DMS 273 treated with DMSO at 0.1 percent for 48 hours (cell line): ENCODE results near the gene TNIK.

ENCODE experiments used
- DNase-seq: peaks from one replicate; lab custom pipeline; 2025; lab: John Stamatoyannopoulos, UW

TNIK gene

GRCh38 chr3:171459942-171460724, at the start of gene TNIK:
TNIK (minus strand) TSS chr3:171460405; CDS start chr3:171460063, 342 bp downstream.
- DNase-seq, result peak; percentile 90

- DNase-seq, result no peak
Observed at GRCh38 chr3:171508676-171509075, 48.5 kb upstream of the TNIK start.

GRCh38 chr3:171508206-171508605, 48.0 kb upstream of the TNIK start:
- DNase-seq, result no peak

GRCh38 chr3:171506743-171507319, 46.6 kb upstream of the TNIK start:
- DNase-seq, result no peak

DNA sequence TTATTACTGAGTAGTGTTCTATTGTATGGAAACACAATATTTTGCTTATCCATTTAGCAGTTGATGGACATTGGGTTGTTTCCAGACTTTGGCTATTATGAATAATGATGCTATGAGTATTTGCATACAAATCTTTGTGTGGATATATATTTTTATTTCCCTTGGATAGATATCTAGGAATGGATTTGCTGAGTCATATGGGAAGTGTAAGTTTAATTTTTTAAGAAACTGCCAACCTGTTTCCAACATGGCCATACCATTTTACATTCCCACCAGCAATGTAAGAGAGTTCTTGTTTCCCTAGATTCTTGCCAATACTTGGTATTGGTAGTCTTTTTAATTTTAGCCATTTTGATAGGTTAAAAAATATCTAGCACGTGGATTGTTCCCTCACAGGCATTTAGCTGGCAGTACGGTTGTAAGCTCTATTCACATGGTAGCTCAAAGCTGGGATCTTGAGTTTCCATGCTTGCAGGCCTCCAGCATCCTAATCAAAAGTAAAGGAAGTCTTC, 45.7 kb upstream of the TNIK start:
- no peak for DNase-seq

DNA sequence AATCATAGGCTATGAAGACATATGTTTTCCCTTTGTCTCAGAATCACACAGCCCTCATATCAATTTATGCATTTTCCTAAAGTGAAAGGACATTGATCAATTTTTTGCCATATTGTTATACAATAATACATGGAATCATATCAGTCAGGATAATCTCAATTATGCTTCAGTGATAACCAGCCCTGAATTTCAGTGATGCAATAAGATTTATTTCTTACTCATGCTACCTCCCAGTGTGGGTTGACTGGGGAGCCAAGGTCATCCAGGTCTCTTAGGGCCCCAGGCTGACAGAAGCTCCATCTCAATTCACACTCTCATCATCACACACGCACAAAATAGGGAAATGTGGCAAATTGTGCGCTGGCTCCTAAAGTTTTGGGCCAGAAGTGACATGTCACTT, 44.2 kb upstream of the TNIK start:
- no peak for DNase-seq

- no peak for DNase-seq
Observed at GRCh38 chr3:171503817-171504216, 43.6 kb upstream of the TNIK start.

DNA sequence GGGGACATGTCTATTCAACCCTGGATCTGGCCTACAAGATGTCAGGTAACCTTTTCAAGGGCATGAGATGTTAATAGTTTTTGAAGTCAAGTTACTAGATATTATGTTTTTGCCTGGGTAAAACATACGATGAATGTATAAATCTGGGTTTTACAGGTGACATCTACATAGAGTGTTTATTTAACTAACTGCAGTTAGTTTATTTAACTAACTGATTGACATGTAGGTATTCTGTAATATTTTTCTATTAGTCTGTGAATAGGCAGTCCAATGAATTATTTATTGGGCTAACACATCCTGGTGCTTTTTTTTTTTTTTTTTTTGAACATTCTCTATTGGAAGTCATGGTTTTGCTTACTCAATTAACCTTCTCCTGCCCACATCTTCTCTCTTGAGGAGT, 38.7 kb upstream of the TNIK start:
- no peak for DNase-seq

- DNase-seq, result no peak
Observed at GRCh38 chr3:171497468-171497867, 37.3 kb upstream of the TNIK start.

DNA sequence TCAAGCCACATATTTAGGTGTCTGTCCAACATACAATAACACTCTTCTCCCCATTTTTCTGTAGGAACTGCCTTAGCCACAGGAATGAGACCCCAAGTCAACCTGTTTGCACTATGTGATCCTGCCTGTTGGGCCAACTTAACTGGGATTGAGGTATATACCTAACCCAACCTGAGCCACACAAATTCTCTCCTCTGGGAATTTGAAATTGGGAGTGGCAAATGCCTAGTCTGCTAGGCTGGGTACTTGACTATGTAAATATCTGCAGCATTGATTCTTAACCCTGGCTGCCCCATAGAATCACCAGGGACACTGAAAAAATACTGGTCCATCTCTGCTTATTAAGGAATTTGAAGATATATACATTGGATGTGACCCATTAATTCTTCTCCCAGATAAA, 35.2 kb upstream of the TNIK start:
- DNase-seq, result no peak

- no peak for DNase-seq
Observed at GRCh38 chr3:171494457-171495109, 34.4 kb upstream of the TNIK start.

GRCh38 chr3:171491361-171491760, 31.2 kb upstream of the TNIK start:
- DNase-seq, result no peak

GRCh38 chr3:171490901-171491300, 30.7 kb upstream of the TNIK start:
- no peak for DNase-seq

- no peak for DNase-seq
Observed at GRCh38 chr3:171489348-171489747, 29.1 kb upstream of the TNIK start.

DNA sequence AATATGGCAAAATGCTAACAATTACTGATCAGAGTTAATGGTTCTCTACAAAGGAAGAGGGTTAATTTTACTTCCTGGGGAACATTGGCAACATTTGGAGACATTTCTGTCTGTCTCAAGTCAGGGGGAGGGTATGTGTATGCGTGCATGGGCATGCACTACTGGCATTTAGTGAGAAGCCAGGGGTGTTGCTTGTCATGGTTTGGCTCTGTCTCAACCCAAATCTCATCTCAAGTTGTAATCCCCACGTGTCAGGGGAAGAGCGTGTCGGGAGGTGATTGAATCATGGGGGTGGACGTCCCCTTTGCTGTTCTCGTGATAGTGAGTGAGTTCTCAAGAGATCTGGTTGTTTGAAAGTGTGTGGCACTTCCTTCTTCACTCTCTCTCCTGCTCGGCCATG, 28.3 kb upstream of the TNIK start:
- DNase-seq, result no peak

- no peak for DNase-seq
Observed at GRCh38 chr3:171487382-171487781, 27.2 kb upstream of the TNIK start.

DNA sequence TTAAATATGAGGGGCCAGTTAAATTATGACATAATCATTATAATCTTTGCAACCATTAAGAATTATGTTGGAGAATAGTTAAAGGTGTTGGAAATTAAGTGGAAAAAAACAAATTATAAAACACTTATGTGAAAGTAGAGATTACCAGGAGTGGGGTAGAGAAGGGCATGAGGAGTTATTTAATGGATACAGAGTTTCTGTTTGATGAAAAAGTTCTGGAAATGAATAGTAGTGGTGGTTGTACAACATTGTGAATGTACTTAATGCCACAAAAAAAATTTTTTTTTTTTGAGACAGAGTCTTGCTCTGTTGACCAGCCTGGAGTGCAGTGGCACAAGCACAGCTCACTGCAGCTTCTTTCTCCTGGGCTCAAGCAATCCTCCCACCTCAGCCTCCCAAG, 25.1 kb upstream of the TNIK start:
- no peak for DNase-seq

DNA sequence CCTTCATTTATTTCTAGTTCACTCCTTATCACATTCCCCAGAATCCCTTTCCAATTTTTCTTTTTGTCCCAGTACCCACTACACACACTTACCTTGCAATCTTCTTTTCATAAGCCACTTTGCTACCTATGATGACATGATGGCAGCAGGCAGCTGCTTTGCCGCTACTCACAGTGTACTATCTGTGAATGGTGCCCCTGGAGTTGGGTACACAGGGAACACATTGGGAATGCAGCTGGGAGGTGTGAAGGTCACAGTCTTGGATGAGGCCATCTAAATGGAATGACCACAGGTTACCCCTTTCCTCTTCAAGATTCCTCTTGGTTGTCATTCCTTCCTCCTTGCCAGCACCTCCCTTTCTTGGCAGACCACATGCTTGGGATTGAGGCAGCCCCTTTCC, 20.8 kb upstream of the TNIK start:
- DNase-seq, result no peak

DNA sequence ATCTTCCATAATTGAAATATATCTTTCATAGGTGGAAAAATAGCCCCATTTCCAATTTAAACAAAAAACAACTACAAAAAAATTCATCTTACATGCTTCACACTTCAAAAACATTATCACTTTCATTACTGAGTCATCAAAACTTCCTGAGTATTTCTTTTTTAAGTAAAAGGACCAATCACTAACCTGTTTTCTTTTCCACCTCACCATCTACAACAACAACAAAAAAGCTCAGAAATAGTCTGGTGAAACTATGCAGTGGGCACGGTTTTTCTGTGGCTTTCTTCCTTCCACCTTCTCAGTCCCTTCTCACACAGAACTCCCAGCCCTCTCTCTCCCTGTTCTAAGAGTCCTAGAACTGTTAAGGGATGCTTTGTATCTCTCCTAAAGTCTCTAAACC, 20.3 kb upstream of the TNIK start:
- DNase-seq, result no peak

DNA sequence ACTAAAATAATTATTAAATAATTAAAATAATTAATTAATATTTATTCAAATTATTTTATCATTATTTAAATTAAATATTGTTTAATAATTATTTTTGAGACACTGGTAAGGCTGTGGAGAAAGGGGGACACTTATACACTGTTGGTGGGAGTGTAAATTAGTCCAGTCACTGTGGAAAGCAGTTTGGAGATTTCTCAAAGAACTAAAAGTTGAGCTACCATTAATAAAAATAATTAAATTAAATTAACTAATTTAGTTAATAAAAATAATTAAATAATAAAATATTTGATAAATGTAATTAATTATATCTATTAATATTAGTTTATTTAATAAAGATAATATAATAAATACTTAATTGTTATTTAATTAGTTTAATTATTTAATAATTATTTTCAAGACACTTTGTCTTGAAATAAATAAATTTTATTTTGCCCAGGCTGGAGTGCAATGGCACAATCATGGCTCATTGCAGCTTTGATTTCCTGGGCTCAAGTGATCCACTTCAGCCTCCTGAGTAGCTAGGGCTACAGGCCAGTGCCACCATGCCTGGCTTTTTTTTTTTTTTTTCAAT, 16.4 kb upstream of the TNIK start:
- no peak for DNase-seq

- no peak for DNase-seq
Observed at GRCh38 chr3:171472552-171472951, 12.3 kb upstream of the TNIK start.

GRCh38 chr3:171470714-171471227, 10.6 kb upstream of the TNIK start:
- DNase-seq, result no peak

DNA sequence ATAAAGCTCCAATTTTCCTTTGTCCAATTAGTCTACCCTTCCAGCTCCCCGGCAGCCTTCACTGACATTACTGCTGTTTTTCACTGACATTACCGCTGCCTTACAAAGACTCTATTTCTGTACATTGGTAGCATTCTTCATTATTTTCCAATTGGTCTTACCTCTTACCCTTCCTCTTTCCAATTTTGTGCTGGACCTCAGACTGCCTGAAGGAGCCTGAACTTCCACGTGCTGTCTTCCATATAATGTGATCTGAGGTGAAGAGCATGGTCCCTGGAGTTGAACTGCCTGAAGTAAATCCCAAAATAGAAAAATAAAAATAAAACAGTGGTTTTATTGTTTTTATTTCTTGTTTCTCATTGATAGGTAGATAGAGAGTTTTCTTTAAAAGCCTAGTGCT, 9.2 kb upstream of the TNIK start:
- DNase-seq, result no peak
